Suppressor macrophage treated with lipopolysaccharide for 4 hours (primary cell): ENCODE data around the gene TMCO1.
A peak's percentile ranks its signal among the peaks of the same experiment; 100 is the strongest.
"Not testable (repeated sequence)": the region's sequence is repeated elsewhere in the genome, so short reads cannot be mapped to it uniquely, and the experiment has no call there.

Experiments used
- DNase-seq: peaks from one replicate; pipeline ENCODE4 v3.0.0-alpha.2; 2020

The TMCO1 gene

GRCh38 chr1:165768513-165769394 lies at the start of gene TMCO1:
Gene TMCO1 (minus strand): TSS chr1:165768868. CDS start chr1:165768751, 117 bp downstream.
- peak; percentile 98 for DNase-seq

- DNase-seq: no peak
Observed at GRCh38 chr1:165816826-165817497, 48.3 kb upstream of the TMCO1 start.

- DNase-seq: no peak
Observed at GRCh38 chr1:165816157-165816556, 47.5 kb upstream of the TMCO1 start.

- no peak for DNase-seq
Observed at GRCh38 chr1:165815725-165816124, 47.1 kb upstream of the TMCO1 start.

GRCh38 chr1:165807613-165808012 lies 38.9 kb upstream of the TMCO1 start:
- DNase-seq: no peak

- not testable (repeated sequence) for DNase-seq
Observed at GRCh38 chr1:165804513-165804912, 35.8 kb upstream of the TMCO1 start.

GRCh38 chr1:165799387-165799786 lies 30.7 kb upstream of the TMCO1 start:
- no peak for DNase-seq

GRCh38 chr1:165795894-165796293 lies 27.2 kb upstream of the TMCO1 start:
- no peak for DNase-seq

- no peak for DNase-seq
Observed at GRCh38 chr1:165793951-165794350, 25.3 kb upstream of the TMCO1 start.

GRCh38 chr1:165787741-165788140 lies 19.1 kb upstream of the TMCO1 start:
- DNase-seq: no peak

GRCh38 chr1:165783519-165783918 lies 14.9 kb upstream of the TMCO1 start:
- not testable (repeated sequence) for DNase-seq

GRCh38 chr1:165778197-165778596 lies 9.5 kb upstream of the TMCO1 start:
- DNase-seq: not testable (repeated sequence)

- DNase-seq: no peak
Observed at GRCh38 chr1:165773324-165773965, 4.8 kb upstream of the TMCO1 start.

GRCh38 chr1:165772739-165773138 lies 4.1 kb upstream of the TMCO1 start:
- DNase-seq: no peak

GRCh38 chr1:165764277-165764676 lies 4.4 kb downstream of the TMCO1 start:
- DNase-seq: no peak

- no peak for DNase-seq
Observed at GRCh38 chr1:165763442-165763841, 5.2 kb downstream of the TMCO1 start.

- no peak for DNase-seq
Observed at GRCh38 chr1:165762725-165763124, 5.9 kb downstream of the TMCO1 start.

- DNase-seq: no peak
Observed at GRCh38 chr1:165759095-165759494, 9.6 kb downstream of the TMCO1 start.

- no peak for DNase-seq
Observed at GRCh38 chr1:165755393-165756010, 13.2 kb downstream of the TMCO1 start.

GRCh38 chr1:165753934-165754333 lies 14.7 kb downstream of the TMCO1 start:
- DNase-seq: no peak

- no peak for DNase-seq
Observed at GRCh38 chr1:165748550-165748949, 20.1 kb downstream of the TMCO1 start.

- no peak for DNase-seq
Observed at GRCh38 chr1:165747632-165748447, 20.8 kb downstream of the TMCO1 start.
